ENCODE data around the gene POU6F2. TPM values are rescaled to one million over a fixed set of nuclear protein-coding genes. Genes with fewer than 3 reads are reported as not detected.

POU6F2 gene
- total RNA-seq, 1 experiment from 2014 or later = 2.9 TPM

GRCh38 chr7:39414224-39415035 lies 436.7 kb downstream of the POU6F2 start (continued):
- TF ChIP-seq ZBTB21 (CRISPR knock-in tag; IDR thresholded peaks at IDR 0.05; ENCODE audit: borderline replicate concordance) (0 out of 2 replicates have a peak, but pooled peaks have one; percentile 25), HMGXB4 (CRISPR knock-in tag; IDR thresholded peaks at IDR 0.05) (0 out of 2 replicates have a peak, but pooled peaks have one; percentile 36), E2F4 (CRISPR knock-in tag; IDR thresholded peaks at IDR 0.05; ENCODE audit: borderline replicate concordance, low read depth) (no peak), TP53 (CRISPR knock-in tag; IDR thresholded peaks at IDR 0.05) (no peak; the same call in 1 of the 2 replicates)

GRCh38 chr7:39415091-39415787 lies 437.5 kb downstream of the POU6F2 start:
- ChIA-PET CTCF (interaction anchor here (1.0 to 2.0 kb wide), 3 partner anchors 35 to 47 kb away, joined by 3 to 8 read pairs (median 6); no protein-coding TSS in a partner anchor), POLR2A (no interaction called here)
- Mint-ChIP-seq H3K36me3 (no peaks in the 10 kb centered on the region), H3K27ac (no peak overlapping the region), H3K4me3 (peak overlapping the region; percentile 96), H3K9me3 (no peaks in the 10 kb centered on the region), H3K27me3 (ENCODE audit: low read depth) (no peaks in the 10 kb centered on the region; the same call in 1 of the 2 replicates), H3K4me1 (peaks cover 6% of the 10 kb centered on the region; the same call in 1 of the 2 replicates)
- no peak for ATAC-seq
- DNase-seq (ENCODE audit: low spot score) = no peak
- TF ChIP-seq AFF4 (CRISPR knock-in tag; IDR thresholded peaks at IDR 0.05; ENCODE audit: borderline replicate concordance) (no peak), E2F5 (CRISPR knock-in tag; IDR thresholded peaks at IDR 0.05) (no peak), ZNF532 (CRISPR knock-in tag; IDR thresholded peaks at IDR 0.05; ENCODE audit: borderline replicate concordance) (no peak), GTF2I (CRISPR knock-in tag; conservative IDR thresholded peaks at IDR 0.05) (no peak), ATF2 (CRISPR knock-in tag; IDR thresholded peaks at IDR 0.05; ENCODE audit: borderline replicate concordance, low read depth) (no peak), TCF7 (CRISPR knock-in tag; IDR thresholded peaks at IDR 0.05; ENCODE audit: low read depth) (no peak), TEAD1 (CRISPR knock-in tag; IDR thresholded peaks at IDR 0.05) (no peak), SMAD4 (CRISPR knock-in tag; IDR thresholded peaks at IDR 0.05) (no peak), E2F1 (CRISPR knock-in tag; IDR thresholded peaks at IDR 0.05) (no peak), USF2 (CRISPR knock-in tag; IDR thresholded peaks at IDR 0.05) (no peak)
